Activated naive CD8-positive, alpha-beta T cell (primary cell): ENCODE measurements around the gene B4GALT2.

Source experiments
- H3K27ac Mint-ChIP-seq: one replicate; pipeline ENCODE4 v1.8.0; 2021; ENCODE audit warnings: mixed read lengths
- H3K27me3 Mint-ChIP-seq: one replicate; pipeline ENCODE4 v1.8.0; 2021; ENCODE audit warnings: mixed read lengths
- H3K36me3 Mint-ChIP-seq: one replicate; pipeline ENCODE4 v1.8.0; 2021; ENCODE audit warnings: mixed read lengths
- H3K4me1 Mint-ChIP-seq: one replicate; pipeline ENCODE4 v1.8.0; 2021; ENCODE audit warnings: low read depth, mixed read lengths
- H3K4me3 Mint-ChIP-seq: one replicate; pipeline ENCODE4 v1.8.0; 2021; ENCODE audit warnings: mild to moderate bottlenecking, mixed read lengths
- H3K9me3 Mint-ChIP-seq: one replicate; pipeline ENCODE4 v1.8.0; 2021; ENCODE audit warnings: low read depth, mixed read lengths

Gene B4GALT2

GRCh38 chr1:43978551-43979260, at the start of gene B4GALT2:
Gene B4GALT2, plus strand, starts transcription at chr1:43979210. Its CDS starts 1,951 bp downstream, at chr1:43981161.
- peaks cover 46% of the 10 kb centered on the region for H3K4me1 Mint-ChIP-seq
- peak within 1 kb of the TSS; percentile 80 for H3K27ac Mint-ChIP-seq
- H3K4me3 Mint-ChIP-seq = peak within 1 kb of the TSS; percentile 93
- no peaks in the 10 kb centered on the region for H3K27me3 Mint-ChIP-seq
- H3K36me3 Mint-ChIP-seq = peaks cover 20% of the 10 kb centered on the region
- H3K9me3 Mint-ChIP-seq = no peaks in the 10 kb centered on the region

- H3K27me3 Mint-ChIP-seq = peaks cover 9% of the 10 kb centered on the region
- no peak overlapping the region for H3K27ac Mint-ChIP-seq
- H3K4me3 Mint-ChIP-seq = no peak overlapping the region
- peaks cover 6% of the 10 kb centered on the region for H3K36me3 Mint-ChIP-seq
- H3K9me3 Mint-ChIP-seq = no peaks in the 10 kb centered on the region
- H3K4me1 Mint-ChIP-seq = peaks cover 20% of the 10 kb centered on the region
Measured at GRCh38 chr1:43930168-43930948, 48.7 kb upstream of the B4GALT2 start.

GRCh38 chr1:43930949-43931275, 48.1 kb upstream of the B4GALT2 start:
- Mint-ChIP-seq H3K27me3 (peaks cover 9% of the 10 kb centered on the region), H3K27ac (no peak overlapping the region), H3K36me3 (peaks cover 3% of the 10 kb centered on the region), H3K4me1 (peaks cover 23% of the 10 kb centered on the region), H3K9me3 (no peaks in the 10 kb centered on the region), H3K4me3 (no peak overlapping the region)

GRCh38 chr1:43931711-43932660, 47.0 kb upstream of the B4GALT2 start:
- H3K4me1 Mint-ChIP-seq = peaks cover 25% of the 10 kb centered on the region
- no peaks in the 10 kb centered on the region for H3K9me3 Mint-ChIP-seq
- no peak overlapping the region for H3K27ac Mint-ChIP-seq
- peaks cover 2% of the 10 kb centered on the region for H3K36me3 Mint-ChIP-seq
- peaks cover 9% of the 10 kb centered on the region for H3K27me3 Mint-ChIP-seq
- no peak overlapping the region for H3K4me3 Mint-ChIP-seq

GRCh38 chr1:43932786-43933385, 46.1 kb upstream of the B4GALT2 start:
- Mint-ChIP-seq H3K36me3 (peaks cover 2% of the 10 kb centered on the region), H3K27ac (no peak overlapping the region), H3K4me3 (peak overlapping the region; percentile 52), H3K4me1 (peaks cover 25% of the 10 kb centered on the region), H3K9me3 (no peaks in the 10 kb centered on the region), H3K27me3 (peaks cover 9% of the 10 kb centered on the region)

GRCh38 chr1:43933386-43934100, 45.5 kb upstream of the B4GALT2 start, which contains the start of gene ARTN:
Gene ARTN, plus strand, starts transcription at chr1:43933801. Its CDS starts 1,856 bp downstream, at chr1:43935657.
- no peak within 1 kb of the TSS for H3K27ac Mint-ChIP-seq
- no peaks in the 10 kb centered on the region for H3K9me3 Mint-ChIP-seq
- peak within 1 kb of the TSS; percentile 52 for H3K4me3 Mint-ChIP-seq
- H3K4me1 Mint-ChIP-seq = peaks cover 25% of the 10 kb centered on the region
- peaks cover 2% of the 10 kb centered on the region for H3K36me3 Mint-ChIP-seq
- peaks cover 9% of the 10 kb centered on the region for H3K27me3 Mint-ChIP-seq

- Mint-ChIP-seq H3K27me3 (peaks cover 9% of the 10 kb centered on the region), H3K27ac (no peak overlapping the region), H3K36me3 (peaks cover 2% of the 10 kb centered on the region), H3K9me3 (no peaks in the 10 kb centered on the region), H3K4me3 (peak overlapping the region; percentile 52), H3K4me1 (peaks cover 25% of the 10 kb centered on the region)
Measured at GRCh38 chr1:43934101-43934985, 44.7 kb upstream of the B4GALT2 start.

- Mint-ChIP-seq H3K4me1 (peaks cover 21% of the 10 kb centered on the region), H3K4me3 (no peak overlapping the region), H3K27ac (no peak overlapping the region), H3K9me3 (no peaks in the 10 kb centered on the region), H3K27me3 (peaks cover 9% of the 10 kb centered on the region), H3K36me3 (no peaks in the 10 kb centered on the region)
Measured at GRCh38 chr1:43934986-43935324, 44.1 kb upstream of the B4GALT2 start.

- H3K4me3 Mint-ChIP-seq = peak overlapping the region; percentile 57
- peaks cover 21% of the 10 kb centered on the region for H3K4me1 Mint-ChIP-seq
- H3K36me3 Mint-ChIP-seq = no peaks in the 10 kb centered on the region
- no peak overlapping the region for H3K27ac Mint-ChIP-seq
- peaks cover 9% of the 10 kb centered on the region for H3K27me3 Mint-ChIP-seq
- no peaks in the 10 kb centered on the region for H3K9me3 Mint-ChIP-seq
Measured at GRCh38 chr1:43935711-43936427, 43.1 kb upstream of the B4GALT2 start.

- Mint-ChIP-seq H3K36me3 (no peaks in the 10 kb centered on the region), H3K9me3 (no peaks in the 10 kb centered on the region), H3K27ac (no peak overlapping the region), H3K4me1 (peaks cover 21% of the 10 kb centered on the region), H3K4me3 (peak overlapping the region; percentile 77), H3K27me3 (peaks cover 9% of the 10 kb centered on the region)
Measured at GRCh38 chr1:43936431-43937151, 42.4 kb upstream of the B4GALT2 start.

- peaks cover 9% of the 10 kb centered on the region for H3K27me3 Mint-ChIP-seq
- H3K4me3 Mint-ChIP-seq = peak overlapping the region; percentile 77
- H3K36me3 Mint-ChIP-seq = no peaks in the 10 kb centered on the region
- peaks cover 21% of the 10 kb centered on the region for H3K4me1 Mint-ChIP-seq
- no peaks in the 10 kb centered on the region for H3K9me3 Mint-ChIP-seq
- no peak overlapping the region for H3K27ac Mint-ChIP-seq
Measured at GRCh38 chr1:43937179-43937865, 41.7 kb upstream of the B4GALT2 start.

GRCh38 chr1:43938383-43938782, 40.6 kb upstream of the B4GALT2 start:
- Mint-ChIP-seq H3K27ac (no peak overlapping the region), H3K9me3 (no peaks in the 10 kb centered on the region), H3K36me3 (no peaks in the 10 kb centered on the region), H3K4me1 (peaks cover 22% of the 10 kb centered on the region), H3K27me3 (peaks cover 4% of the 10 kb centered on the region), H3K4me3 (no peak overlapping the region)
